H9 (cell line): Measurements from ENCODE around the gene PCDH9. TPM values are rescaled to one million over a fixed set of nuclear protein-coding genes. Genes with fewer than 3 reads are reported as not detected.

Source experiments
- DNase-seq: peaks from one replicate; pipeline ENCODE4 v3.0.0-alpha.2; 2017
- H2AFZ ChIP-seq: one replicate; pipeline ENCODE4 v1.6.1; 2013; ENCODE audit warnings: mild to moderate bottlenecking, low read length, control low read depth, moderate library complexity
- H2AK5ac ChIP-seq: 2 replicates; pipeline ENCODE4 v1.6.1; 2013; ENCODE audit warnings: low read length, control low read depth, mixed read lengths; ENCODE audit not compliant: insufficient read length
- H2BK120ac ChIP-seq: one replicate; pipeline ENCODE4 v1.6.1; 2013; ENCODE audit warnings: low read depth, mild to moderate bottlenecking, low read length, control low read depth, inconsistent platforms; ENCODE audit not compliant: poor library complexity, severe bottlenecking
- H2BK12ac ChIP-seq: 2 replicates; pipeline ENCODE4 v1.6.1; 2013; ENCODE audit warnings: low read length, control low read depth, mixed read lengths, low read depth; ENCODE audit not compliant: insufficient read length
- H2BK15ac ChIP-seq: 2 replicates; pipeline ENCODE4 v1.6.1; 2013; ENCODE audit warnings: low read depth, low read length, control low read depth
- H2BK20ac ChIP-seq: one replicate; pipeline ENCODE4 v1.6.1; 2013; ENCODE audit warnings: low read depth, mild to moderate bottlenecking, low read length, control low read depth, inconsistent platforms; ENCODE audit not compliant: poor library complexity, severe bottlenecking
- H2BK5ac ChIP-seq: 2 replicates; pipeline ENCODE4 v1.6.1; 2013; ENCODE audit warnings: low read length, control low read depth, mixed read lengths; ENCODE audit not compliant: insufficient read length
- H3K14ac ChIP-seq: 2 replicates; pipeline ENCODE4 v1.6.1; 2013; ENCODE audit warnings: low read length, control low read depth; ENCODE audit not compliant: insufficient read depth
- H3K18ac ChIP-seq: 2 replicates; pipeline ENCODE4 v1.6.1; 2013; ENCODE audit warnings: low read depth, mild to moderate bottlenecking, mixed read lengths, low read length, control low read depth; ENCODE audit not compliant: insufficient read length
- H3K23ac ChIP-seq: 2 replicates; pipeline ENCODE4 v1.6.1; 2013; ENCODE audit warnings: low read length, control low read depth, mixed read lengths, low read depth; ENCODE audit not compliant: insufficient read length
- H3K23me2 ChIP-seq: 2 replicates; pipeline ENCODE4 v1.6.1; 2013; ENCODE audit warnings: low read depth, mild to moderate bottlenecking, mixed read lengths, low read length, control low read depth; ENCODE audit not compliant: insufficient read length, poor library complexity, severe bottlenecking
- H3K27ac ChIP-seq: 2 replicates; pipeline ENCODE4 v1.5.1; 2013; ENCODE audit warnings: low read length, control low read depth, mixed read lengths, low read depth; ENCODE audit not compliant: insufficient read length
- H3K27me3 ChIP-seq: 2 replicates; pipeline ENCODE4 v1.6.1; 2013; ENCODE audit warnings: low read length, control low read depth, inconsistent platforms; ENCODE audit not compliant: insufficient read depth
- H3K4ac ChIP-seq: 2 replicates; pipeline ENCODE4 v1.6.1; 2013; ENCODE audit warnings: low read depth, mild to moderate bottlenecking, control low read depth, inconsistent platforms, low read length, moderate library complexity
- H3K4me1 ChIP-seq: 2 replicates; pipeline ENCODE4 v1.6.1; 2013; ENCODE audit warnings: low read length, control low read depth, inconsistent platforms; ENCODE audit not compliant: insufficient read depth
- H3K4me2 ChIP-seq: 2 replicates; pipeline ENCODE4 v1.6.1; 2013; ENCODE audit warnings: low read length, control low read depth, mixed read lengths; ENCODE audit not compliant: insufficient read length, insufficient read depth
- H3K56ac ChIP-seq: 2 replicates; pipeline ENCODE4 v1.6.1; 2013; ENCODE audit warnings: low read depth, mild to moderate bottlenecking, mixed read lengths, low read length, control low read depth; ENCODE audit not compliant: insufficient read length
- H3K79me1 ChIP-seq: 2 replicates; pipeline ENCODE4 v1.6.1; 2013; ENCODE audit warnings: low read depth, mild to moderate bottlenecking, moderate library complexity, low read length, control low read depth, inconsistent platforms; ENCODE audit not compliant: insufficient read depth, poor library complexity, severe bottlenecking
- H3K79me2 ChIP-seq: 2 replicates; pipeline ENCODE4 v1.6.1; 2013; ENCODE audit warnings: low read length, control low read depth, inconsistent platforms; ENCODE audit not compliant: insufficient read depth
- H3K9ac ChIP-seq: 2 replicates; pipeline ENCODE4 v1.6.1; 2013; ENCODE audit warnings: low read length, control low read depth, mixed read lengths; ENCODE audit not compliant: insufficient read length; ENCODE audit errors: extremely low read depth
- H3K9me3 ChIP-seq: one replicate; pipeline ENCODE4 v1.6.1; 2013; ENCODE audit warnings: low read depth, low read length, inconsistent platforms; ENCODE audit not compliant: control insufficient read depth
- H3T11ph ChIP-seq: one replicate; pipeline ENCODE4 v1.6.1; 2013; ENCODE audit warnings: mild to moderate bottlenecking, low read length, control low read depth, inconsistent platforms
- H4K20me1 ChIP-seq: one replicate; pipeline ENCODE4 v1.6.1; 2013; ENCODE audit not compliant: control insufficient read depth, insufficient read length, insufficient read depth
- H4K5ac ChIP-seq: 2 replicates; pipeline ENCODE4 v1.6.1; 2013; ENCODE audit warnings: low read depth, mild to moderate bottlenecking, mixed read lengths, low read length, control low read depth; ENCODE audit not compliant: insufficient read length
- H4K8ac ChIP-seq: replicated peaks from 2 replicates; pipeline ENCODE4 v1.6.1; 2013; ENCODE audit warnings: low read length, control low read depth, mixed read lengths, low read depth; ENCODE audit not compliant: insufficient read length
- H4K91ac ChIP-seq: 2 replicates; pipeline ENCODE4 v1.6.1; 2013; ENCODE audit warnings: low read depth, mild to moderate bottlenecking, moderate library complexity, mixed read lengths, low read length, control low read depth; ENCODE audit not compliant: insufficient read length
- H3K27ac Mint-ChIP-seq, 3 experiments: 2 replicates in 2 of 3; 3 replicates in 1 of 3; pipeline ENCODE4 v1.8.0; 2020 to 2021; ENCODE audit warnings: mixed read lengths in 3 of 3, mild to moderate bottlenecking in 1 of 3, moderate library complexity in 1 of 3
- H3K27me3 Mint-ChIP-seq: 2 replicates; pipeline ENCODE4 v1.8.0; 2021; ENCODE audit warnings: low read depth, mild to moderate bottlenecking, moderate library complexity, mixed read lengths
- H3K36me3 Mint-ChIP-seq, 3 experiments: 2 replicates in 2 of 3; 3 replicates in 1 of 3; pipeline ENCODE4 v1.8.0; 2020 to 2021; ENCODE audit warnings: low read depth in 3 of 3, mixed read lengths in 3 of 3; ENCODE audit not compliant: insufficient read depth in 1 of 3
- H3K4me1 Mint-ChIP-seq, 2 experiments: 2 replicates each; pipeline ENCODE4 v1.8.0; 2020; ENCODE audit warnings: mixed read lengths in 2 of 2
- H3K4me3 Mint-ChIP-seq, 2 experiments: 2 replicates in 1 of 2; 3 replicates in 1 of 2; pipeline ENCODE4 v1.8.0; 2020 to 2021; ENCODE audit warnings: mild to moderate bottlenecking in 2 of 2, mixed read lengths in 2 of 2, moderate library complexity in 1 of 2
- H3K9me3 Mint-ChIP-seq, 2 experiments: 2 replicates in 1 of 2; 3 replicates in 1 of 2; pipeline ENCODE4 v1.8.0; 2020; ENCODE audit warnings: mild to moderate bottlenecking in 2 of 2, mixed read lengths in 2 of 2, moderate library complexity in 1 of 2
- total RNA-seq: library from RNA; stranded (reverse); gene quantifications from 2 replicates; pipeline ENCODE4 v1.2.1, GENCODE V29; 2021
- TF ChIP-seq, protein P1 (sequence below): fragments of 200-600 bp; sonication (generic); conservative IDR thresholded peaks from 3 replicates; pipeline ENCODE4 v1.8.0; 2021; ENCODE audit warnings: antibody characterized with exemption, mild to moderate bottlenecking

The PCDH9 gene
- total RNA-seq, 1 experiment from 2014 or later: 0.11 TPM

DNA sequence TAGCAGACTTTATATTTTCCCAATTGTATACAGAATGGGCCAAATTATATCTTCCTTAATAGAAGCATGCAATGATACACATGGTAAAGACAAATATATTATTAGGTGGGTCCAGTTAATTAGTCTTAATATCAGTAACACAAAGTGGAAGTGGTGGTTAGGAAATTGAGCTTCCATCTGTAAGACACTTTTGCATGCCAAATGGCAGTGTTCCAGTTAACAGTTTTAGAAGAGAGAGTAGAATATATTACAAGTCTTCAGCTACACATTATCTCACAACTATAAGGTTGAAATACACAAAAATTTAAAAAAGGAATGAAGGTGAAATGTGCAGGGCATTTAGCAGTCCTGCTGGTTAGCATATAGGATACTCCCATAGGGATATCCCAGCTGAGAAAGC is 536.5 kb downstream of the PCDH9 start:
- no peak overlapping the region for H4K5ac ChIP-seq
- TF ChIP-seq, protein P1, sequence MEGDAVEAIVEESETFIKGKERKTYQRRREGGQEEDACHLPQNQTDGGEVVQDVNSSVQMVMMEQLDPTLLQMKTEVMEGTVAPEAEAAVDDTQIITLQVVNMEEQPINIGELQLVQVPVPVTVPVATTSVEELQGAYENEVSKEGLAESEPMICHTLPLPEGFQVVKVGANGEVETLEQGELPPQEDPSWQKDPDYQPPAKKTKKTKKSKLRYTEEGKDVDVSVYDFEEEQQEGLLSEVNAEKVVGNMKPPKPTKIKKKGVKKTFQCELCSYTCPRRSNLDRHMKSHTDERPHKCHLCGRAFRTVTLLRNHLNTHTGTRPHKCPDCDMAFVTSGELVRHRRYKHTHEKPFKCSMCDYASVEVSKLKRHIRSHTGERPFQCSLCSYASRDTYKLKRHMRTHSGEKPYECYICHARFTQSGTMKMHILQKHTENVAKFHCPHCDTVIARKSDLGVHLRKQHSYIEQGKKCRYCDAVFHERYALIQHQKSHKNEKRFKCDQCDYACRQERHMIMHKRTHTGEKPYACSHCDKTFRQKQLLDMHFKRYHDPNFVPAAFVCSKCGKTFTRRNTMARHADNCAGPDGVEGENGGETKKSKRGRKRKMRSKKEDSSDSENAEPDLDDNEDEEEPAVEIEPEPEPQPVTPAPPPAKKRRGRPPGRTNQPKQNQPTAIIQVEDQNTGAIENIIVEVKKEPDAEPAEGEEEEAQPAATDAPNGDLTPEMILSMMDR: no peak
- H3T11ph ChIP-seq: no peak overlapping the region
- no peaks in the 10 kb centered on the region for H3K79me2 ChIP-seq
- H3K27ac Mint-ChIP-seq: no peak overlapping the region
- H3K9me3 ChIP-seq: no peaks in the 10 kb centered on the region
- no peak overlapping the region for H2BK12ac ChIP-seq
- no peaks in the 10 kb centered on the region for H3K27me3 ChIP-seq
- no peaks in the 10 kb centered on the region for H4K20me1 ChIP-seq
- H3K27ac ChIP-seq: no peak overlapping the region
- no peak overlapping the region for H3K18ac ChIP-seq
- H3K27me3 Mint-ChIP-seq: no peaks in the 10 kb centered on the region
- H3K9me3 Mint-ChIP-seq: no peaks in the 10 kb centered on the region
- H2BK120ac ChIP-seq: no peak overlapping the region
- no peak overlapping the region for H3K23ac ChIP-seq
- H2BK5ac ChIP-seq: no peak overlapping the region
- H3K14ac ChIP-seq: no peak overlapping the region
- H3K79me1 ChIP-seq: no peaks in the 10 kb centered on the region
- no peak overlapping the region for H2AFZ ChIP-seq
- H3K4ac ChIP-seq: no peak overlapping the region
- H4K91ac ChIP-seq: no peak overlapping the region
- no peak overlapping the region for H3K9ac ChIP-seq
- no peaks in the 10 kb centered on the region for H3K23me2 ChIP-seq
- H2BK15ac ChIP-seq: no peak overlapping the region
- no peak overlapping the region for H4K8ac ChIP-seq
- no peak overlapping the region for H3K4me2 ChIP-seq
- H2AK5ac ChIP-seq: no peak overlapping the region
- H3K4me1 ChIP-seq: no peaks in the 10 kb centered on the region
- no peak overlapping the region for H3K4me3 Mint-ChIP-seq
- H2BK20ac ChIP-seq: no peak overlapping the region
- no peak overlapping the region for H3K56ac ChIP-seq
- no peak for DNase-seq
- no peaks in the 10 kb centered on the region for H3K4me1 Mint-ChIP-seq
- no peaks in the 10 kb centered on the region for H3K36me3 Mint-ChIP-seq
